Measurements from ENCODE around the gene CDH5.

Gene CDH5

DNA sequence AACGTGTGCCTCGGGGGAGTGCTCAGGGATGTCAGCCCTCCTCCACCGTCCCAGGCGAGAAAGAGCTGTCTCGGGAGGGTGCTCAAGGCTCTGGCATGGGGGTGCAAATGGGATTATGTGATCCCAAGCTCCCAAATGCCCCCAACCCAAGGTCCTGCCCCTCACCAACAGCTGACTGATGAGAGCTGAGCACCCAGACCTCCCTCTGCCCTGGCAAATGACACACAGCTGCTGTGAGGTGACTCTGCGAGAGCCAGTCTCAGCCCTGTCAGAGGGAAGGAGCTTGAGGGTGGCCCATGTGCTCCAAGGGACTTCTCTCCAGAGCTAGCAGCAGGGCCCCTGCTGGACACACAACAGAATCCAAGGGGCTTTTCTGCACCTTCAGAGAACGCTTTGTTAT lies 7.7 kb downstream of the CDH5 start:
- no peak for DNase-seq (ENCODE audit: low read depth in 1 of 2, low spot score in 1 of 2)

DNA sequence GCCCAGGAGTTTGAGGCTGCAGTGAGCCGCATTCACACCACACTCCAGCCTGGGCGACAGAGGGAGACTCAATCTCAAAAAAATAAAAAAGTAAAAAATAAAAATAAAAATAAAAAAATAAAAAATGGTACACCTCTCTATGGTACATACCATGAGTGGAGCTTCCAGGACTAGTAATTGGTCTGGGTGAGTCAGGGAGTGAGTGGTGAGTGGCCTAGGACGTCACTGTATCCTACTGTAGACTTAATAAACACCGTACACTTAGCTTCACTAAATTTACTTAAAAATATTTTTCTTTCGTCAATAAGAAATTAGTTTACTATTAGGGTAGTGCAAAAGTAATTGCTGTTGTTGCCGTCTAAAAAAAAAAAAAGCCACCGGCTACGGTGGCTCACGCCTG lies 9.0 kb downstream of the CDH5 start:
- no peak for DNase-seq (ENCODE audit: low read depth in 1 of 2, low spot score in 1 of 2)

DNA sequence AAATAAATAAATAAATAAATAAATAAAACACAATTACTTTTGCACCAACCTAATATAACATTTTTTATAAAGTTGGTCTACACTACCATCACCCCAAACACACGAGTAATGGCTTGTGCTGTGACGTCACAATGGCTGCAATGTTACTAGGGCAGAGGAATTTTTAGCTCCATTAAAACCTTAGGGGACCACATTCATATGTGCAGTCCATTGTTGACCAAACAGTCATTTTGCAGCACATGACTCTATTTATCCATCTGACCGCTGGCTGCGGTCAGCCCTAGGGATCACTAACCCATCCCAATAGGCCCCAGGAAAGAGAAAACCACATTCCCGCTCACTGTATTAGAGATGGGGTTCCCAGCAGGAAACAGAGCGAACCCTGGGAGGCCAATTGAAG lies 9.6 kb downstream of the CDH5 start:
- no peak for DNase-seq (ENCODE audit: low read depth in 1 of 2, low spot score in 1 of 2)

DNA sequence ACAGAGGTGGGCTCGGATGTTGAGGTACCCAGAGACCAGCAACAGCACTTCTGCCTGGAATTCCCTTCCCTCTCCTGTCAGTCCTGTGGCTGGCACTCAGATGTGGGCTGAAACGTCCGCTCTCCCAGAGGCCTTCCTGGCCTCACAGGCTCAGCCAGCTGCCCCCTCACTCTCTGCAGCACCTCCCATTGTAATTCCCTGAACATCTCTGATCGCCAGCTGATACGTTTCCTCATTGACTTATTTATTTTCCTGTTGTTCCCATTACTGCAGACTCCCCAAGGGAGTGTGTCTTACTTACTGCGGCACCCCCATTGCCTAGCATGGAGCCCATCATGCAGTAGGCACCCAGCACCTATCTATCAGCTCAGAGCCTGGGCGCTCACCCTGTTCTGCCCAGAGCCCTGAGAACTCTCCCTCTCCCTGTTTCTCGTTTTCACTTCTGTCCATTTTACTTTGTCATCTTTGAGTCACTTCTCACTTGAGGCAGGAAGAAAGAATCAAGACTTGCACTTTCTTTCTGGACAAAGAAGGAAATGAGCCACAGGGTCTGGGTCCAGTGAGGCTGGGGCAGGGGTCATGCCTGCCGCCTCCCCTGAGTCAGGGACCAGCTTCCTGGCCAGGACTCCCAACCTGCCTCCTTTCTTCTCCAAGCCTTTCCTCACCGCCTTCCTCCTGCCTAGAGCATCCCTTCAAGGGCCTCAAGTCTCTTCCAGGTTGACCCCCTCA lies 10.2 kb downstream of the CDH5 start:
- no peak for DNase-seq (ENCODE audit: low read depth in 1 of 2, low spot score in 1 of 2)

DNA sequence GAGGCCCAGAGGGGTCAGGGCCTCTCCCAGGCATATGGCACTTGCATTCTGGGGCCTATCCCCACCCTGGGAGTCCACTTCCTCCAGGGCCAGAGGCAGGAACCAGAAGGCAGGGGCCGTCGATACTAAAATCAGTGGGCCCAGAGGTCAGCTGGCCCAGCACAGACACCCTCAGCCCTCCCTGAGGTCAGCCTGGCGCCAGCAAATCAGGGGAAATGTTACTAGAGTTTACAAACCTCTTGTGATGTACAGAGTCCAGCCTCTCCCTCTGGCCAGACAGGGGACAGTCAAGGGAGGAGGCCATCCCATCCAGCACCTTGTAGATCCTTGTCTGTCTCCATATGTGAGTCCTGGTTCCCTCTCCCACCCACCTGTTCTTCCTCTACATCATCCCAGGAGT lies 10.8 kb downstream of the CDH5 start:
- DNase-seq (ENCODE audit: low read depth in 1 of 2, low spot score in 1 of 2), result no peak

DNA sequence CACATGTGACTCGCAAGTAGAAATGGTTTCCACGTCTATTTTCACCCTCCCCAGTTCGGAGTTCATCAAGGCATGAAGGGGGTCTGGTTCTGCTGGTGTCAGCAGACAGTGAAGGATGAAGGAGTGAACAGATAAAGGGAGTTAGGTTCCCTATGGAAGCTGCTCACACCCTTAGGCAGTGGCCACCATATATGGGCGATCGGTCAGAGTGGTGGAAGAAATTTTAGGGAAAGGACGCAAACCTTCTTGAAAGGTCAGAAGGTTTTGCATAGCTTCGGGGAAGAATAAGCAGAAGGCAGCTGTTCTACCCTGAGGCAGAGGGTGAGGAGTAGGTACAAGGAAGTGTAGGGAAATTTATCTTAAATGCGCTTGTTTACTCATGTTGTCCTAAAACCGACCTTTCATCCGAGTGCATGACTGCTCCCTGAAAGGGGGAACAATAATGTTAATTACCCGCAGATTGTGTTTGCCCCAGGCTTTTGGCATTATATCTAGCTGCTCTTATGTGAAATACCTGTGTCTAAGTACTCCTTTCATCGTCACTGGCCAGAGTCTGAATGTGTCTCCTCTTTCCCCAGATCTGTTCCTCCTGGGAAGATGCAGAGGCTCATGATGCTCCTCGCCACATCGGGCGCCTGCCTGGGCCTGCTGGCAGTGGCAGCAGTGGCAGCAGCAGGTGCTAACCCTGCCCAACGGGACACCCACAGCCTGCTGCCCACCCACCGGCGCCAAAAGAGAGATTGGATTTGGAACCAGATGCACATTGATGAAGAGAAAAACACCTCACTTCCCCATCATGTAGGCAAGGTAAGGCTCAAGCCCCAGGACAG lies 12.5 kb downstream of the CDH5 start:
- DNase-seq (ENCODE audit: low read depth in 1 of 2, low spot score in 1 of 2), result no peak

DNA sequence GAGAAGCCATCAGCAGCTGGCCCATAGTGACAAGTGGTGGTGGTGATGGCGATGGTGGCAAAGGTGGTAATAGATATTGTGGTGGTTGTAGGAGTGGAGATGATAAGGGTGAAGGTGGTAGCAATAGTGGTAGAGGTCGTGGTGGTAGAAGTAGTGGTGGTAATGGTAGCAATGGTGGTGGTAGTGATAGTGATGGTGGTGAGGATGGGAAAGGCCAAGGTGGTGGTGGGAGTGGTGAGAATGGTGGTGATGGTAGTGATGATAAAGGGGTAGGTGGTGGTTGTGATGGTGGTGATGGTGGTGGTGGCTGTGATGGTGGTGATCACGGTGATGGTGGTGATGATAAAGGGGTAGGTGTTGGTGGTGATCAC lies 13.1 kb downstream of the CDH5 start:
- no peak for DNase-seq (ENCODE audit: low read depth in 1 of 2, low spot score in 1 of 2)

DNA sequence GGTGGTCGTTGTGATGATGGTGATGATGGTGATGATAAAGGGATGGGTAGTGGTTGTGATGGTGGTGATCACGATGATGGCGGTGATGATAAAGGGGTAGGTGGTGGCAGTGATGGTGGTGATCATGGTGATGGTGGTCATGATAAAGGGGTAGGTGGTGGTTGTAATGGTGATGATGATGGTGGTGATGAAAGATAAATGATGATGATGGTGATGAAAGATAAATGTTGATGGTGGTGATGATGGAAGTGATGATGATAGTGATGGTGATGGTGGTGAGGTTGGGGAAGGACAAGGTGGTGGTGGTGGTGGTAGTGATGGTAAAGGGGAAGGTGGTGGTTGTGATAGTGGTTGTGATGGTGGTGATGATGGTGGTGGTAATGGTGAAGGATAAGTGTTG lies 13.9 kb downstream of the CDH5 start:
- DNase-seq (ENCODE audit: low read depth in 1 of 2, low spot score in 1 of 2), result no peak

DNA sequence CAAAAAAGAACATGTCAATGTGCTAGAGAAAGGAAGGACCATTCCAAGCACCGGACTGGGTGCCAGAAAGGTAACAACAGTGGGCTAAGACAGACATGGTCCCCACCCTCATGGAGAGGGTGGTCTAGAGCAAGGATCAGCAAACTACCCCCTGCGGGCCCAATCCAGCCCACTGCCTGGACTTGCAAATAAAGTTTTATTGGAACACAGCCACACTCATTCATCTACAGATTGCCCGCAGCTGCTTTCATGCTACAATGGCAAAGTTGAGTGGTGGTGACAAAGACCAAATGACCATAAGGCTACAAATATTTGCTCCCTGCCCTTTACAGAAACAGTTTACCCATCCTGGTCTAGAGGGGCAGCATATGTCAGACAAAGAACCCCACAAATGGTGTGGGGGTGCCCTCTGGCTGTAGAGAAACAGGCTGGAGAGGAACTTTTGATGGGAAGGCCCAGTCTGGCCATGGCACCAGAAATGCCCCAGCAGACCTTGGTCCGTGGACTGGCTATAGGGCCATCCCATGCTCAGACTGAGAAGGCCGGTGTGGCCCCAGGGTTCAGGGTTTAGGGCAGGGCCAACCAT lies 15.2 kb downstream of the CDH5 start:
- no peak for DNase-seq (ENCODE audit: low read depth in 1 of 2, low spot score in 1 of 2)

DNA sequence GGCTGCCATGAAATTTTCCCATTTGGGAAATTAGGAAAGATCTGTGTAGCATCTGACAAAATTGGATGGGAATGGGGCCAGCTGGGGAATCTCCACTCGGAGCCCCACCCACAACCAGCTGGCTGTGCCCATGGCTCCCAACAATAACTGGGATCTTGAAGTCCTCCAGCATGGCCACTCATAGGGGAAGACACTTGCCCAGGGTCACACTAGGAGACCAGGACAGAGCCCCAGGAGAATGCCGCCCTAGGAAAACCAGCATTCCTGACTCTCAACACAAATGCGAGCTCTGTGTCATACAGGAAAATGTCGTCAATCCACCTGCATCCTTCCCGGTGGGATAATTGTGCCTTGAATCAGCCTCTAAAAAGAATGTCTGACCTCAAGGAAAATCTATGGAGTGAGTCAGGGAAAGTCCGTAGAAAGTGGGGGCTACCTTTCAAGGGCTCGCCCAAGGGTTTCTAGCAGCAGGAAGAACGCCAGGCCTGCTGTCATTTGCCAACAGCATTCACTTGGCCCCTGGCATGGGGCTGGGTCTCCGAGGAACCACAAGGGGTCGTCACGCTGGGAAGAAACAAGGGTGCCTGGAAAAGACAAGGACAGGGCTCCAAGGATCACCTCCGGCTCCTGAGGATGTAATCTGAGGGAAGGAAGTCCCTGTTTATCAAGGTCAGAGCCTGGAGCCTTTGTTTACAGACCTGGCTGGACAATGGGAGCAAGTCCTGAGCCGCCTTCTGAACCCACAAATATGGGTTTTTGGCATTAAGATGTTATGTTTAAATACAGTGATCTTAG lies 15.9 kb downstream of the CDH5 start:
- DNase-seq (ENCODE audit: low read depth in 1 of 2, low spot score in 1 of 2), result no peak

DNA sequence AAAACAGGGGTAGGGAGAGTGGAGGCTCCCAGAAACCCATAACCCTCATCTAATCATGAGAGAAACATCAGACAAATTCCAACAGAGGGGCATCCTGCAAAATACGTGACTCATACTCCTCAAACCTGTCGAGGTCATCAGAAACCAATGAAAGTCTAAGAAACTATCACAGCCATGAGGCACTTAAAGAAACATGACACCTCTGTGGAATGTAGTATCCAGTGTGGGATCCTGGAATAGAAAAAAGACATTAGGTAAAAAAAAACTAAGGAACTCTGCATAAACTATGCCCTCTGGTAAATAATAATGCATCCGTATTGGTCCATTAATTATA lies 16.4 kb downstream of the CDH5 start:
- DNase-seq (ENCODE audit: low read depth in 1 of 2, low spot score in 1 of 2), result no peak

DNA sequence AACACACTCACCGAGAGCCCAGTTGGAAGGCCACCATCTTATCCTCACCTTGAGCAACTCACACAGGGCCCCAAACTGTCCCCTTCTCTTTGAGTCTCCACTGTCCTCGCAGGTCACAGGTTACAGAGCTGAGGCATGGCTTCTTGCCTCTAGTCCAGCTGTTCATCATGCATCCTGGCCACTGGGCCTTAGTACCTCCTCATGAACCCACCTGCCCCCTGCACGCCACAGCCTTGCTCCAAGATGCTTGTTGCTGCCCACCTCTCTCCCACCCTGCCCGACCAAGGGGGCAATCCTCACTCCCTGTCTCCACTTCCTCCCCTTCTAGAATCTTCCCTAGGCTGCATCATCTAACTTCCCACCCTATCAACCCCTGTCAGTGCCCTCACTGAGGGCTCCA lies 17.1 kb downstream of the CDH5 start:
- DNase-seq (ENCODE audit: low read depth in 1 of 2, low spot score in 1 of 2), result no peak

DNA sequence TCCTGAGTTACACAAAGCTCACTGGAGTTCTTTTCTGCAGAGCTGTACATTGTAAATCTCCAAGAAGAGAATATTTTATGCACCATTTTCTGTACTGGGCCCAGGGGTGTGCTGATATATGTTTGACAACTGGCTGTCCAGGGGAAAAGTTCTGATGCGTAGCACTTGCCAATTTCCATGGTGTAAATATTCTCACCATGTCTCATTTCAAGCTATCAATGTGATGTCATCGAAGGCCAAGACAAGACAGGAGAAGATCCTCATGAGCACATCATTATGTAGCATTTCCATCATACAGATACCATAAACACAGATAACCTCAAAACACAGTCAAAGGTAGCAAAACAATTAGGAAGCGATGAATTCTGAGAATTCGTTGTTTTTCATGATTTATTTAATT lies 18.9 kb downstream of the CDH5 start:
- DNase-seq (ENCODE audit: low read depth in 1 of 2, low spot score in 1 of 2), result no peak

DNA sequence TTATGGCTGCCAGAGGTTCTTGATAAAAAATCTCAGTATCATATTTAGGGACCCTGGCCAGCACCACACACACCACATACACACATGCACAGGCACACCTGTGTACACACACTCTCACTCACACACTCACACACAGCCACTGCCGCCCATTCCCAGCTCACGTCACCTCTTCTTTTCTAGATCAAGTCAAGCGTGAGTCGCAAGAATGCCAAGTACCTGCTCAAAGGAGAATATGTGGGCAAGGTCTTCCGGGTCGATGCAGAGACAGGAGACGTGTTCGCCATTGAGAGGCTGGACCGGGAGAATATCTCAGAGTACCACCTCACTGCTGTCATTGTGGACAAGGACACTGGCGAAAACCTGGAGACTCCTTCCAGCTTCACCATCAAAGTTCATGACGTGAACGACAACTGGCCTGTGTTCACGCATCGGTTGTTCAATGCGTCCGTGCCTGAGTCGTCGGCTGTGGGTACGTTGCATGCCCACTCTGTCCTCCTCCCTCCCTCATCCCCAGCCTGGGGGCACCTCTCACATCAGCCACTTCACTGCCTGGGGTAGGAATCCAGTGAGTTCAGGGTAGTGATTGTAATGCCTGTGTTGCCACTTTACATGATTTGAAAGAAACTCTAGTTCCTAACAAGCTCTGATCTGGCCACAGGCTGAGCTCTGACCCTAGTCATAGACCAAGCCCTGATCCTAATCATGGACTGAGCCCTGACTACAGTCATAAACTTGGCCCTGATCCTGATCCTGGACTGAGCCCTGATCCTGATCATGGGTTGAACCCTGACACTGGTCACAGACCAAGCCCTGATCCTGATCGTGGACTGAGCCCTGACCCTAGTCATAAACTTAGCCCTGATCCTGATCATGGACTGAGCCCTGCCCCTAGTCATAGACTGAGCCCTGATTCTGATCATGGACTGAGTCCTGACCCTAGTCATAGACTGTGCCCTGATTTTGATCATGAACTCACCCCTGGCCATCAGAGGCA lies 20.4 kb downstream of the CDH5 start:
- DNase-seq (ENCODE audit: low read depth in 1 of 2, low spot score in 1 of 2), result no peak

DNA sequence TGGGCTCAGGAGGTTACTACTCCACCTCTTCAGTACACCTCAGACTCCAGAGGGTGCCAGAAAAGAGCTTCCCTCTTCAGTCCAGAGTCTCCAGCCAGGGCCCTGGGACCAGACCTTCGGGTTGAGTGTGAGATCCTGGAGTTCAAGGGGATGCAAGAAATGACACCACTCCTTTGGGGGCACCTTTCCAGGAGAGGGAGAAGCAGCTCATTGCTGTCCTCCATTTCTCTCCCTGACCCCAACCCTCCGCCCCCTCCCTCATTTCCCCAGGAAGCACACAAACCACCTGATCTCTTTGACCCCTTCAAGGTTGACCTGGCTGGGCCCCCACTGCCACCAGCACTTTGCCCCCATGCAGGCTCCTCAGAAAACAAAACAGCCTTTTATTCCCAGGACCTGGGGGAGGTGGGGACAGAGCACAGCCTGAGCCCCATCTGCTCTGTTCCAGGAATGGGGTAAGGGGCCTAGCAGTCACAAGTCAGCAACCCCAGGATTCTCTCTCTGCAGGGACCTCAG lies 21.4 kb downstream of the CDH5 start:
- no peak for DNase-seq (ENCODE audit: low read depth in 1 of 2, low spot score in 1 of 2)

DNA sequence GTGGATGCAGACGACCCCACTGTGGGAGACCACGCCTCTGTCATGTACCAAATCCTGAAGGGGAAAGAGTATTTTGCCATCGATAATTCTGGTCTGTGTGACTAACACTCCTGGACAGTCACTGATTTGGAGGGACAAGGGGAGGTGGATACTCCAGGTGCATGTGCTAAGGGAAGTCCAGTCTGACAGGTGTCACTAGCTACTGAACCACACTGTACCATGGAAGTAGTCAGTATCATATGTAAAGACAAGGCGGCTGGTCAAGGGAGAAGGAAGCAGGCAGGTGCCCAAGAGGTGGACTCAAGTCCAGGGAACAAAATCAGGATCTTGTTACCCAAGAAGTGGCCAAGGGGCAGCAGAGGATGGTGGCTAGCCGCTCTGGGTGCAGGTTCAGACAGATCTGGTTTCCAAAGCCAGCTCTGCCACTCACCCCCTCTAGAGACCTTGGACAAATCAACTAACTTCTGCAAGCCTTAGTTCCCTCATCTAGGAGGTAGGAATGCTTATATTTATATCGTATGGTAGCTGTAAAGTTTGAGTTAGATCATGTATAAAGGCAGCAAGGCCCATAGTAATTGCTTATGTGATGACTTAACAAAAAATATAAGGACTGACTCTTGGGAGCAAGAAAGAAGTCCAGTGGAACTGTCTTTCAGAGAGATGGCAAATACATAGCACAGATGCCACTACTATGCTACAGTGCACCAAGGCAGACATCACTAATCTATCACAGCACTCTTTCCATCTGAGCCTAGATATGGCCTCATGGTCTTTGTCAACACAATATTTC lies 22.1 kb downstream of the CDH5 start:
- no peak for DNase-seq (ENCODE audit: low read depth in 1 of 2, low spot score in 1 of 2)

DNA sequence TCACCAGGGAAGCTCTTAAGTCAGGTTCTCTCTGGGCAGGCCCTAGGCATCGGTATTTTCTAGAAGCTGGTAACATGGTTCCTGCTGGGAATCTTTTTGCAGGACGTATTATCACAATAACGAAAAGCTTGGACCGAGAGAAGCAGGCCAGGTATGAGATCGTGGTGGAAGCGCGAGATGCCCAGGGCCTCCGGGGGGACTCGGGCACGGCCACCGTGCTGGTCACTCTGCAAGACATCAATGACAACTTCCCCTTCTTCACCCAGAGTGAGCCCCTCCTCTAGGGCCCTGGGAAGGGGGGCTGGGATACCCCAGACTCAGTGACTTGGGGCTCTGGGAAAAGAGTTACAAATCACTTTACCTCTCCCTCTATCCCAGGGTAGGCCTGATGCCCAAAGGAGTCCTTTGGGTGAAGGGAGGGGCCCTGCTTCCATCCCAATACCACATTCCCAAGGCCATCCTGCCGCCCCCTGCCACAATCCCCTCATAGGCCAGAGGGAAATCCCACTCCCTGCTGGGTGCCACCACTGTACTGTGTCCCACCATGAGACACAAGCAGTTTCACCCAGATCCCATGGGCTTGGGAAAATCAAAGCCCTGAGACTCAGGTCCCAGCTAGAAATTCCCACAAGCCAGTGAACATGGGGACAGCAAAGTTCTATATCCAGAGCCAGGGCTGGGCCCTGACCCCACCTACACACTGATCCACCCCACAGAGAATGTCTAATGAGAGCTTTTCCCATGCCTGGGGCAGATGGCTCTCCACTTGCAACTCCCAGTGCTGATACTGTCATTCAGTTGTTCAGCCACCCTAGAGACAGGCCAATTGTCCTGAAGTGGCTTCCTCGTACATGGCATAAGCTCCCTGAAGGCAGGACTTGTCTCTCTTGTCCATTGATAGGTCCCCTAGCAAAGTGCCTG lies 23.0 kb downstream of the CDH5 start:
- no peak for DNase-seq (ENCODE audit: low read depth in 1 of 2, low spot score in 1 of 2)

DNA sequence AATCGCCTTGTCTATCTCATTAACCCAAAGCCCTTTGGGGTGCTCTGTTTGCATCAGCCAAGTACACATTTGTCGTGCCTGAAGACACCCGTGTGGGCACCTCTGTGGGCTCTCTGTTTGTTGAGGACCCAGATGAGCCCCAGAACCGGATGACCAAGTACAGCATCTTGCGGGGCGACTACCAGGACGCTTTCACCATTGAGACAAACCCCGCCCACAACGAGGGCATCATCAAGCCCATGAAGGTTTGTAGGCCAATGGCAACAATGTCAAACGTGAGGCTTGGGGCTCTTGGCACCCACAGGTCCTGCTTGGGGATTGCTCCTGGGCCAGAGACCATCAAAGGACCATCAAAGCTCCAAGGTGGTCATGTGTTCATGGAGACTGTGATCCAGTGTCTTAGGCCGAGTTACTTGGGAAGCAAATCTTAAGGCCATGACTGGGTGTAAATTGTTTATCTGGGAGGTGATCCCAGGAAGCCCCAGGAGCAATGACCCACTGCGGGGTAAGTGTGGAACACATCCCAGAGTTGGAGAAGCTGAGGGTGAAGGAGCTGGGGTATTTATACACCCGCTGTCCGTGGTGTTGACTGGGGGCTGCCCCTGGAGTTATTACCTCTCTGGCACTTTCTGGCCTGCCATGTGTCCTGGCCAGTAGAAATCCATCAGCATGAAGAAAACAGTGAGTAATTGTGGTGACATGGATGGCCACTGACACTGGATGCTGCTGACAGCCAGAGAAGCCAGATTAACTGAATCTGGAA lies 24.0 kb downstream of the CDH5 start:
- DNase-seq (ENCODE audit: low read depth in 1 of 2, low spot score in 1 of 2), result no peak

Data from activated CD4-positive, alpha-beta T cell treated with anti-CD3 and anti-CD28 coated beads, Interleukin-2, amount 50 U/mL, for 24 hours (primary cell).